Parathyroid adenoma (tissue), 2 donors: ENCODE results near the gene HTATIP2.
A peak's percentile ranks its signal among the peaks of the same experiment; 100 is the strongest.
"Not testable (repeated sequence)": the region's sequence is repeated elsewhere in the genome, so short reads cannot be mapped to it uniquely, and the experiment has no call there.

ENCODE experiments used
- H2AFZ ChIP-seq: fragments of 300-600 bp; sonication (generic); one replicate; pipeline ENCODE4 v1.7.0; 2017; ENCODE audit warnings: antibody characterized with exemption, mild to moderate bottlenecking
- H3K27ac ChIP-seq: fragments of 300-600 bp; sonication (generic); one replicate; pipeline ENCODE4 v1.7.0; 2017
- H3K27me3 ChIP-seq: fragments of 300-600 bp; sonication (generic); one replicate; pipeline ENCODE4 v1.7.0; 2017; ENCODE audit warnings: low read length; ENCODE audit not compliant: control insufficient read depth, insufficient read depth
- H3K36me3 ChIP-seq: fragments of 300-600 bp; sonication (generic); one replicate; pipeline ENCODE4 v1.7.0; 2017; ENCODE audit warnings: low read length; ENCODE audit not compliant: control insufficient read depth, insufficient read depth
- H3K4me1 ChIP-seq: fragments of 300-600 bp; sonication (generic); one replicate; pipeline ENCODE4 v1.7.0; 2017; ENCODE audit warnings: control low read depth
- H3K4me2 ChIP-seq: fragments of 300-600 bp; sonication (generic); one replicate; pipeline ENCODE4 v1.7.0; 2017; ENCODE audit warnings: low read length
- H3K4me3 ChIP-seq: fragments of 300-600 bp; sonication (generic); one replicate; pipeline ENCODE4 v1.7.0; 2017; ENCODE audit warnings: low read depth, low read length
- H3K79me2 ChIP-seq: fragments of 300-600 bp; sonication (generic); one replicate; pipeline ENCODE4 v1.7.0; 2017; ENCODE audit warnings: control low read depth
- H3K9ac ChIP-seq: fragments of 300-600 bp; sonication (generic); one replicate; pipeline ENCODE4 v1.7.0; 2017; ENCODE audit warnings: mild to moderate bottlenecking
- H3K9me3 ChIP-seq: fragments of 300-600 bp; sonication (generic); one replicate; pipeline ENCODE4 v1.7.0; 2017; ENCODE audit warnings: low read length; ENCODE audit not compliant: control insufficient read depth
- CTCF ChIP-seq: fragments of 300-600 bp; sonication (generic); IDR thresholded peaks from one replicate; pipeline ENCODE4 v1.7.0; 2017; ENCODE audit warnings: antibody characterized with exemption, mild to moderate bottlenecking
- donor health status: primary hyperparathyroidism.

Gene HTATIP2

GRCh38 chr11:20360650-20361049 lies 2.9 kb upstream of the HTATIP2 start:
- Histone ChIP-seq H3K27me3 (no peaks in the 10 kb centered on the region), H3K4me2 (no peak overlapping the region), H3K4me3 (no peak overlapping the region), H3K79me2 (no peaks in the 10 kb centered on the region), H3K27ac (no peak overlapping the region), H2AFZ (no peak overlapping the region), H3K4me1 (no peaks in the 10 kb centered on the region), H3K9ac (no peak overlapping the region), H3K9me3 (no peaks in the 10 kb centered on the region), H3K36me3 (no peaks in the 10 kb centered on the region)
- TF ChIP-seq CTCF, result no peak

- H3K36me3 ChIP-seq, result no peaks in the 10 kb centered on the region
- H3K4me3 ChIP-seq, result no peak overlapping the region
- H3K79me2 ChIP-seq, result no peaks in the 10 kb centered on the region
- no peaks in the 10 kb centered on the region for H3K4me1 ChIP-seq
- H3K27ac ChIP-seq, result no peak overlapping the region
- no peaks in the 10 kb centered on the region for H3K9me3 ChIP-seq
- H3K27me3 ChIP-seq, result no peaks in the 10 kb centered on the region
- no peak overlapping the region for H3K9ac ChIP-seq
- no peak for TF ChIP-seq CTCF
- no peak overlapping the region for H3K4me2 ChIP-seq
- H2AFZ ChIP-seq, result no peak overlapping the region
Measured at GRCh38 chr11:20362481-20362880, 1.0 kb upstream of the HTATIP2 start.

GRCh38 chr11:20363149-20363499 lies 390 bp upstream of the HTATIP2 start:
- H3K79me2 ChIP-seq, result no peaks in the 10 kb centered on the region
- H2AFZ ChIP-seq, result peak overlapping the region; percentile 93
- H3K4me3 ChIP-seq, result peak overlapping the region; percentile 65
- H3K4me2 ChIP-seq, result peak overlapping the region; percentile 70
- H3K27me3 ChIP-seq, result no peaks in the 10 kb centered on the region
- no peaks in the 10 kb centered on the region for H3K4me1 ChIP-seq
- H3K9ac ChIP-seq, result no peak overlapping the region
- no peaks in the 10 kb centered on the region for H3K9me3 ChIP-seq
- no peaks in the 10 kb centered on the region for H3K36me3 ChIP-seq
- TF ChIP-seq CTCF, result no peak
- H3K27ac ChIP-seq, result no peak overlapping the region

GRCh38 chr11:20364341-20364792 lies 853 bp downstream of the HTATIP2 start:
- H3K27me3 ChIP-seq, result no peaks in the 10 kb centered on the region
- no peaks in the 10 kb centered on the region for H3K9me3 ChIP-seq
- no peaks in the 10 kb centered on the region for H3K4me1 ChIP-seq
- peak overlapping the region; percentile 93 for H2AFZ ChIP-seq
- H3K36me3 ChIP-seq, result no peaks in the 10 kb centered on the region
- TF ChIP-seq CTCF, result no peak
- H3K9ac ChIP-seq, result no peak overlapping the region
- no peak overlapping the region for H3K27ac ChIP-seq
- peak overlapping the region; percentile 65 for H3K4me3 ChIP-seq
- H3K4me2 ChIP-seq, result peak overlapping the region; percentile 70
- H3K79me2 ChIP-seq, result no peaks in the 10 kb centered on the region

- not testable (repeated sequence) for H3K36me3 ChIP-seq, H2AFZ ChIP-seq, H3K9me3 ChIP-seq, H3K4me1 ChIP-seq, H3K4me2 ChIP-seq, H3K27me3 ChIP-seq, H3K9ac ChIP-seq, H3K27ac ChIP-seq, H3K4me3 ChIP-seq, H3K79me2 ChIP-seq
Measured at GRCh38 chr11:20365465-20365864, 2.0 kb downstream of the HTATIP2 start.
